CD8-positive, alpha-beta memory T cell (primary cell): ENCODE data around the gene ATG9A. TPM values are rescaled to one million over a fixed set of nuclear protein-coding genes. Genes with fewer than 3 reads are reported as not detected.
A peak's percentile ranks its signal among the peaks of the same experiment; 100 is the strongest.

ENCODE experiments used
- CTCF ChIA-PET: fragments of 350-600 bp; sonication (Branson Sonifier 250); formaldehyde crosslinking; loops from one replicate; lab custom pipeline; 2021; ENCODE audit warnings: antibody characterized with exemption; lab: Charles Lee
- POLR2A ChIA-PET: fragments of 350-600 bp; sonication (Branson Sonifier 250); formaldehyde crosslinking; loops from one replicate; lab custom pipeline; 2021; ENCODE audit warnings: antibody characterized with exemption; lab: Charles Lee
- DNase-seq, 5 donors: peaks; one replicate each; pipeline versions ENCODE4 v3.0.0 to v3.0.0-alpha.2; 2020 to 2022; ENCODE audit warnings: mixed read lengths in 1 of 5
- H3K27ac ChIP-seq: one replicate; pipeline ENCODE4 v1.7.0; 2013; ENCODE audit warnings: low read depth, mild to moderate bottlenecking, low read length, moderate library complexity
- H3K27me3 ChIP-seq: 2 replicates; pipeline ENCODE4 v1.7.0; 2013; ENCODE audit warnings: low read length, mild to moderate bottlenecking; ENCODE audit not compliant: insufficient read depth, poor library complexity, severe bottlenecking
- H3K36me3 ChIP-seq: 2 replicates; pipeline ENCODE4 v1.7.0; 2013; ENCODE audit warnings: mild to moderate bottlenecking, low read length, moderate library complexity; ENCODE audit not compliant: insufficient read depth
- H3K4me1 ChIP-seq: 2 replicates; pipeline ENCODE4 v1.7.0; 2013; ENCODE audit warnings: mild to moderate bottlenecking, low read length, moderate library complexity; ENCODE audit not compliant: insufficient read depth
- H3K4me3 ChIP-seq: 2 replicates; pipeline ENCODE4 v1.7.0; 2013; ENCODE audit warnings: mild to moderate bottlenecking, low read length
- H3K9me3 ChIP-seq: 2 replicates; pipeline ENCODE4 v1.7.0; 2013; ENCODE audit warnings: mild to moderate bottlenecking, low read length
- H3K27ac Mint-ChIP-seq, 8 donors: one replicate each; pipeline ENCODE4 v1.8.0; 2020 to 2021; ENCODE audit warnings: mixed read lengths in 8 of 8, mild to moderate bottlenecking in 6 of 8, inconsistent platforms in 3 of 8, moderate library complexity in 3 of 8
- H3K27me3 Mint-ChIP-seq, 2 donors: one replicate each; pipeline ENCODE4 v1.8.0; 2020 to 2021; ENCODE audit warnings: mixed read lengths in 2 of 2, mild to moderate bottlenecking in 1 of 2, moderate library complexity in 1 of 2
- H3K36me3 Mint-ChIP-seq, 3 donors: one replicate each; pipeline ENCODE4 v1.8.0; 2020 to 2021; ENCODE audit warnings: mixed read lengths in 3 of 3, inconsistent platforms in 1 of 3, mild to moderate bottlenecking in 1 of 3
- H3K4me1 Mint-ChIP-seq, 3 donors: one replicate each; pipeline ENCODE4 v1.8.0; 2020 to 2021; ENCODE audit warnings: mixed read lengths in 3 of 3, inconsistent platforms in 1 of 3, mild to moderate bottlenecking in 1 of 3
- H3K4me3 Mint-ChIP-seq, 7 donors: one replicate each; pipeline ENCODE4 v1.8.0; 2020 to 2021; ENCODE audit warnings: mixed read lengths in 7 of 7, mild to moderate bottlenecking in 6 of 7, moderate library complexity in 4 of 7, inconsistent platforms in 2 of 7
- H3K9me3 Mint-ChIP-seq, 5 donors: one replicate each; pipeline ENCODE4 v1.8.0; 2020 to 2022; ENCODE audit warnings: mixed read lengths in 5 of 5, mild to moderate bottlenecking in 3 of 5, moderate library complexity in 2 of 5, inconsistent platforms in 1 of 5
- polyA plus RNA-seq: library from polyadenylated mRNA; unstranded; fragments of 300-500 nt; fragmentation: Illumina TruSeq; gene quantifications from one replicate; pipeline ENCODE4 v1.2.3, GENCODE V29; 2021
- total RNA-seq, 2 experiments: library from RNA; stranded (reverse); gene quantifications; one replicate each; pipeline ENCODE4 v1.2.3, GENCODE V29; 2021

ATG9A gene, protein sequence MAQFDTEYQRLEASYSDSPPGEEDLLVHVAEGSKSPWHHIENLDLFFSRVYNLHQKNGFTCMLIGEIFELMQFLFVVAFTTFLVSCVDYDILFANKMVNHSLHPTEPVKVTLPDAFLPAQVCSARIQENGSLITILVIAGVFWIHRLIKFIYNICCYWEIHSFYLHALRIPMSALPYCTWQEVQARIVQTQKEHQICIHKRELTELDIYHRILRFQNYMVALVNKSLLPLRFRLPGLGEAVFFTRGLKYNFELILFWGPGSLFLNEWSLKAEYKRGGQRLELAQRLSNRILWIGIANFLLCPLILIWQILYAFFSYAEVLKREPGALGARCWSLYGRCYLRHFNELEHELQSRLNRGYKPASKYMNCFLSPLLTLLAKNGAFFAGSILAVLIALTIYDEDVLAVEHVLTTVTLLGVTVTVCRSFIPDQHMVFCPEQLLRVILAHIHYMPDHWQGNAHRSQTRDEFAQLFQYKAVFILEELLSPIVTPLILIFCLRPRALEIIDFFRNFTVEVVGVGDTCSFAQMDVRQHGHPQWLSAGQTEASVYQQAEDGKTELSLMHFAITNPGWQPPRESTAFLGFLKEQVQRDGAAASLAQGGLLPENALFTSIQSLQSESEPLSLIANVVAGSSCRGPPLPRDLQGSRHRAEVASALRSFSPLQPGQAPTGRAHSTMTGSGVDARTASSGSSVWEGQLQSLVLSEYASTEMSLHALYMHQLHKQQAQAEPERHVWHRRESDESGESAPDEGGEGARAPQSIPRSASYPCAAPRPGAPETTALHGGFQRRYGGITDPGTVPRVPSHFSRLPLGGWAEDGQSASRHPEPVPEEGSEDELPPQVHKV
- total RNA-seq (10 to 100 TPM; 46.1 to 52.9 TPM), polyA plus RNA-seq (32.0 TPM)

DNA sequence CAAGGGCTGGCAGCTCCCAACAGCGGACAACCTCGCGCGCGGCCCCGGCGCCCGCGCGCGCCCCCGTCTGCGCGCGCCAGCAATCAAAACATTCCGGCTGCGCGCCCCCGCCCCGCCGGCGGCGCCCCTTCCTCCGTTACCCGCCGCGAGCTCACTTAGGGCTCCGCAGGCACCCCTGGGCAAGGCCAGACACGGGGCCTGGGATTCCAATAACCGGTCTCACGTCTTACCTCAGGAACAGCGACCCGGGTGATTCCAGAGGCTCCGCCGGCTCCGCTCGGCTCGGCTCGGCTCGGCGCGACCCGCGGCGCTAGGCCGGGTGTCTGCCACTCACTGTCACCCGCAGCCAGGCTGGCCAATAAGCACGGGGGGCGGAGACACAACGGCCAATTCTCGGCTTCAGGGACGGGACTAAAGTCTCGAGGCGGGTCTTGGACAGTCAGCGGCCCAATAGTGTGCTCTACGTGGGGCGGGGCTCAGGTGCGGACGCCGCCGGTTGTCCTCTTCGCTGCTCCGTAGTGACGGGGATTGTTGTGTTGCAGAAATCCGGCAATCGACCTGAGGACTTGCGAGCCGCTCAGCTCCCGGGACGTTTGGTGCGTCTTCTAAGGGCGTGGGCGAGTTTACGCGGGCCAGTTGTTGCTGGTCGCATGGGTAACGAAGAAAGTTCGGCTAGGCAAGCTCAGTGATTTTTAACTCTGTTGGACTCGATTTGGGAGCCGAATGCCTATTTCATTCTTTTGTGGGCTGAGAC is at the start of gene ATG9A, which contains the start of gene ANKZF1:
TSS of gene ATG9A (minus strand) at position 332 of the 754 bp plus-strand sequence. CDS start 1,612 bp downstream, outside the sequence.
TSS of gene ANKZF1 (plus strand) at position 502 of the 754 bp plus-strand sequence. CDS start 452 bp downstream, outside the sequence.
- Mint-ChIP-seq H3K27ac (peak within 1 kb of the TSS; percentile 94 to 100 (median 98)), H3K4me1 (peaks cover 42 to 79% (median 54%) of the 10 kb centered on the region in 3 donors), H3K9me3 (no peaks in the 10 kb centered on the region), H3K27me3 (no peaks in the 10 kb centered on the region), H3K4me3 (peak within 1 kb of the TSS; percentile 92 to 100 (median 98)), H3K36me3 (peaks cover 0 to 75% (median 11%) of the 10 kb centered on the region in 3 donors)
- H3K27me3 ChIP-seq, result no peaks in the 10 kb centered on the region
- H3K4me1 ChIP-seq, result peaks cover 44% of the 10 kb centered on the region
- peak within 1 kb of the TSS; percentile 93 for H3K4me3 ChIP-seq
- H3K36me3 ChIP-seq, result peaks cover 49% of the 10 kb centered on the region
- POLR2A ChIA-PET, result interaction anchor here (0.7 to 4.5 kb wide), 15 partner anchors 10 to 158 kb away, joined by 3 to 164 read pairs (median 6); partner anchors contain the start of genes ABCB6, CNPPD1, DNAJB2 and DNPEP
- H3K9me3 ChIP-seq, result no peaks in the 10 kb centered on the region
- H3K27ac ChIP-seq, result peak within 1 kb of the TSS; percentile 96
- CTCF ChIA-PET, result interaction anchor here (0.8 to 7.6 kb wide), 12 partner anchors 9 to 70 kb away, joined by 3 to 51 read pairs (median 5); partner anchors contain the start of genes DNAJB2, NHEJ1, TUBA4A and TUBA4B
- DNase-seq, result peak; percentile 96 to 99 (median 98)

DNA sequence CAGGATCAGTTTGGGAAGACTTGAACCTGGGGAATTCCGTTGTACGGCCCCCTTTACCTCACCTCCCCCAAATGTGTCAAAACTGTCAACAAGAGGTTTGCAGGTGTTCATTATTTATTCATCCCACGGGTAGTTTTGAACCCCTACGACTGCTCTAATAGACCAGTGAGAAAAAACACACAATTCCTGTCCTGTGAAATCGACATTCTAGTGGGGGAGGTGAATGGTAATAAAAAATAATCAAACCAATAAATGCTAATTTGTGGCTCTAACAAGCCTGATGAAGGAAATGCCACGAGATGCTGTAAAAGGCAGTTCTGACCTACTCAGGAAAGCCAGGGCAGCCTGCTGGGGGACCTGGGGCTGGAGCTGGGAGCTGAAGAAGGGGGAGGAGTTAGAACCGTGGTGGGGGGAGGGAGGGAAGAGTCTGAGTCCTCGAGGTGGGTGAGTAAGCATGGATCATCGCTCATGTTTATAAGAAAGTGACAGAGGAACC is 49.3 kb upstream of the ATG9A start:
- H3K27me3 ChIP-seq, result no peaks in the 10 kb centered on the region
- H3K27ac ChIP-seq, result peak overlapping the region; percentile 99
- H3K27me3 Mint-ChIP-seq, result no peaks in the 10 kb centered on the region
- DNase-seq, result no peak
- H3K4me1 ChIP-seq, result peaks cover 32% of the 10 kb centered on the region
- ChIA-PET POLR2A (interaction anchor here (0.6 to 4.4 kb wide), 21 partner anchors 8 to 993 kb away, joined by 3 to 57 read pairs (median 7); partner anchors contain the start of genes ABCB6, ANKZF1, ATG9A and CNPPD1), CTCF (interaction anchor here (0.6 to 14.9 kb wide), 21 partner anchors 9 to 252 kb away, joined by 3 to 258 read pairs (median 5); partner anchors contain the start of genes ABCB6, ANKZF1, ATG9A and CNPPD1)
- peaks cover 8 to 41% (median 9%) of the 10 kb centered on the region in 3 donors for H3K36me3 Mint-ChIP-seq
- H3K9me3 Mint-ChIP-seq, result no peaks in the 10 kb centered on the region
- H3K4me3 Mint-ChIP-seq, result peak overlapping the region; percentile 87 to 97 (median 91)
- H3K9me3 ChIP-seq, result no peaks in the 10 kb centered on the region
- H3K4me3 ChIP-seq, result peak overlapping the region; percentile 72
- peaks cover 31 to 52% (median 41%) of the 10 kb centered on the region in 3 donors for H3K4me1 Mint-ChIP-seq
- H3K27ac Mint-ChIP-seq, result peak overlapping the region; percentile 97 to 100 (median 100)
- H3K36me3 ChIP-seq, result peaks cover 27% of the 10 kb centered on the region

DNA sequence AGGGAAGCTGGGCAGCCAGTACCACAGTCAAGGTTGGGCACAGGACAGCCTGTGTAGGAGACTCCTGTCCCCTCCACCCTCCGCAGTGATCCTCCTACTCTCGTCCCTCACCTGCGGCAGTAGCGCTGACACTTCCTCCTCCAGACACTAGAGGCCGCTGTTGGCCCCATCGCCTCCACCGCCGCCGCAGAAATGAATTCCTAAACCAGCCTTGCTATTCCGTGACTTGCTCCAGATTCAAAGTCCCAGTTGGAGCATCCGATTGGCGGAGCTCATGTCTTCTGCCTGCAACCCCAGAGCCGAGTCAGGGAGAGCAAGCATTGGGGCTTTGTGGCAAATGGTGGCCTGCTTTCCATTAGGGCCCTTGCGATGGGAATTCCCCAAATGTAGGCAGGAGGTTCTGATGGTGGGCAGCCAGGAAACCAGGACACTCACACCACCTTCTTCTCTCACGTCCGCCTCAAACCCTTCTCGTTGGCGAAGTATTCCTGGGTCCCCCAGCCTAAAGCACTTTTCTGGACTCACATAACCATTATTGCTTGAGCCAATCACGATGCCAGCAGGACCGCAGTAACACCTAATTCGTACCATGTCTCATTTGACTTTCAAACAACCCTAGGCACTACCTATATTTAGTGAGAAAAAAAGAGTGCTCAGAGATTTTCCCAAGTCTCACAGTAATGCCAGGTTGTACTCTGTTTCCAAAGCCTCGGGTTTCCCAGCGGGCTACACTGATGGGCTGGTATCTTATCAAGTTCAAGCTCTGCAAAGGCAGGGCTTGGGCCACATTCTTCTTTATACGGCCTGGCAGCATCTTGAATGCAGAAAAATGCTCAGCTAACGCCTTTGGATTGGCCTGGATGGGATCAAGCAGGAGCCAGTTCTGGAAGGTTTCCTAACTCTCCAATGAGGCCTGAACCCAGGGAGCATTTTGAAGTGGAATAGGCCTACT is 48.5 kb upstream of the ATG9A start:
- POLR2A ChIA-PET, result interaction anchor here (0.6 to 4.4 kb wide), 16 partner anchors 7 to 992 kb away, joined by 3 to 57 read pairs (median 10); partner anchors contain the start of genes ABCB6, ANKZF1, ATG9A and CNPPD1
- peak overlapping the region; percentile 72 for H3K4me3 ChIP-seq

DNA sequence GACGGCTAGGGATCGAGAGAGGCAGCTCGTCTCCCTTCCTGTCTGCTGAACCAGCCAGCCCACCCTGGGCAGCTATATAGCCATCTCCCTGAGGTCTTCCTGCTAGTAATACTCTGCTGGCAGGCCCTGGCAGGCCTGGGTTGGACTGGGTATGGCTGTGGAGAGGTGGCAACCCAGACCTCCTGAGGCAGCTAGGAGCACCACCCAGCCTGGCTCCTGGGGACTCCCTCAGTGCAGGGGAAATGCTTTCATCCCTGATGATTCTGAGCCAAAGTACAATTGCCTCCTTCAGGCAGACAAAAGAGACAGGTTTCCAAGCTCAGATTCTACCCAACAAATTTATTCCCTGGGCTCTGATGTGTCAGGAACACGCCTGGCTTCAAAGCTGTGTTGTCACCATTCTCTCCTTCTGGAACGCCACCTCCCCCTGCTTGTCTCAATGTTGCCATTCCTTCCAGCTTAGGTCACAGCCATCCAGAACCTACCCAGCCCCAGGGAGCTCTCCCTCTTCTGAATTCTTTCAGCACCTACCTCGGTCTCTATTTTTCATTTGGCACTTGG is 45.0 kb upstream of the ATG9A start:
- Mint-ChIP-seq H3K4me1 (peaks cover 18 to 21% (median 21%) of the 10 kb centered on the region in 3 donors), H3K36me3 (no peaks in the 10 kb centered on the region), H3K27me3 (no peaks in the 10 kb centered on the region), H3K4me3 (no peak overlapping the region), H3K9me3 (no peaks in the 10 kb centered on the region), H3K27ac (no peak overlapping the region)
- Histone ChIP-seq H3K4me3 (no peak overlapping the region), H3K36me3 (no peaks in the 10 kb centered on the region), H3K4me1 (peaks cover 17% of the 10 kb centered on the region), H3K27ac (no peak overlapping the region), H3K27me3 (no peaks in the 10 kb centered on the region), H3K9me3 (no peaks in the 10 kb centered on the region)
- ChIA-PET CTCF (interaction anchor here (1.0 to 14.9 kb wide), 4 partner anchors 18 to 103 kb away, joined by 3 to 258 read pairs (median 70); partner anchors contain the start of genes TUBA4A and TUBA4B), POLR2A (interaction anchor here (0.5 to 1.1 kb wide), 2 partner anchors 27 to 676 kb away, joined by 3 read pairs; no protein-coding TSS in a partner anchor)
- DNase-seq, result no peak

More for the DNA sequence above, 48.5 kb upstream of the ATG9A start:
- Mint-ChIP-seq H3K4me1 (peaks cover 30 to 48% (median 39%) of the 10 kb centered on the region in 3 donors), H3K4me3 (peak overlapping the region; percentile 43 to 97 (median 91)), H3K27ac (peak overlapping the region; percentile 97 to 100 (median 100)), H3K27me3 (no peaks in the 10 kb centered on the region), H3K36me3 (peaks cover 4 to 34% (median 8%) of the 10 kb centered on the region in 3 donors), H3K9me3 (no peaks in the 10 kb centered on the region)
- peak overlapping the region; percentile 99 for H3K27ac ChIP-seq
- no peaks in the 10 kb centered on the region for H3K27me3 ChIP-seq
- H3K4me1 ChIP-seq, result peaks cover 32% of the 10 kb centered on the region
- DNase-seq, result peak; percentile 59 to 80 (median 74)
- no peaks in the 10 kb centered on the region for H3K9me3 ChIP-seq
- CTCF ChIA-PET, result interaction anchor here (0.9 to 14.9 kb wide), 27 partner anchors 9 to 252 kb away, joined by 3 to 258 read pairs (median 4); partner anchors contain the start of genes ABCB6, GLB1L, STK16 and TUBA4A
- H3K36me3 ChIP-seq, result peaks cover 21% of the 10 kb centered on the region

DNA sequence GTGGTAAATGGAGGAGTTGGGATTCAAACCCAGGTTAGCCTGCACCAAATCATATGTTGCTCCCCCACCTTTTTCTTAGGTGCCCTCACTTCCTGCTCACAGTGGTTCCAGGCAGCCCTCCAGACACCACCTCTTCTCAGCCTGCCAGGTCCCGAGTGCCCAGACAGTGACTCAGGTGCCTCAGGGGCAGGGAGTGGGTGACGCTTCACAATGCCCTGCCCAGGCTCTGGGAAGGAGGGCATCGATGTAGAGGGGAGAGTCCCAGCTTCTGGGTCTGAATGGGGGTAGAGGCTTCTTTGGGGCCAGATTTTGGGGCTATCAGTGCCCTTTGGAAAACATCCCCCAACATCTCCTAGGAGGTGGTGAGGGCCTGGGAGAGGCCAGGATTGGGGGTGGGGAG is 44.5 kb upstream of the ATG9A start:
- Histone ChIP-seq H3K27me3 (no peaks in the 10 kb centered on the region), H3K4me3 (no peak overlapping the region), H3K36me3 (no peaks in the 10 kb centered on the region), H3K9me3 (no peaks in the 10 kb centered on the region), H3K4me1 (peaks cover 17% of the 10 kb centered on the region), H3K27ac (no peak overlapping the region)
- Mint-ChIP-seq H3K9me3 (no peaks in the 10 kb centered on the region), H3K4me3 (no peak overlapping the region), H3K27ac (peak overlapping the region in 1 of 8 donors; percentile 9), H3K27me3 (no peaks in the 10 kb centered on the region), H3K36me3 (no peaks in the 10 kb centered on the region), H3K4me1 (peaks cover 16 to 20% (median 19%) of the 10 kb centered on the region in 3 donors)
- DNase-seq, result no peak
- CTCF ChIA-PET, result interaction anchor here (1.0 to 14.9 kb wide), 3 partner anchors 19 to 103 kb away, joined by 3 to 258 read pairs (median 136); partner anchors contain the start of genes TUBA4A and TUBA4B
- POLR2A ChIA-PET, result interaction anchor here (0.5 to 1.1 kb wide), 2 partner anchors 26 to 676 kb away, joined by 3 read pairs; no protein-coding TSS in a partner anchor

DNA sequence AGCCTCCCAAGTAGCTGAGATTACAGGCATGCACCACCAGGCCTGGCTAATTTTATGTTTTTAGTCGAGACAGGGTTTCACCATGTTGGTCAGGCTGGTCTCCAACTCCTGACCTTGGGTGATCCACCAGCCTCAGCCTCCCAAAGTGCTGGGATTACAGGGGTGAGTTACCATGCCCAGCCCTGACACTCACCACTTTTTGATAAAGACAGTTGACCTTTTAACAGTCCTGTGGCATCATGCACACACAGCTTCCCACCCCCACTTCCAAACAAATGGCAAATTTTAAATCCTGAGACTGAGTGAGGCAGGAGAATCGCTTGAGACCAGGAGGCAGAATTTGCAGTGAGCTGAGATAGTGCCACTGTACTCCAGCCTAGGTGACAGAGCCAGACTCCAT is 43.6 kb upstream of the ATG9A start:
- POLR2A ChIA-PET, result no interaction called here
- CTCF ChIA-PET, result interaction anchor here (14.9 kb wide), 1 partner anchor 20 kb away, joined by 258 read pairs; no protein-coding TSS in a partner anchor
- H3K27ac Mint-ChIP-seq, result no peak overlapping the region

More for the DNA sequence above, 43.6 kb upstream of the ATG9A start:
- Mint-ChIP-seq H3K4me3 (no peak overlapping the region), H3K9me3 (no peaks in the 10 kb centered on the region), H3K27me3 (no peaks in the 10 kb centered on the region), H3K4me1 (peaks cover 7 to 10% (median 10%) of the 10 kb centered on the region in 3 donors), H3K36me3 (no peaks in the 10 kb centered on the region)
- Histone ChIP-seq H3K4me1 (peaks cover 8% of the 10 kb centered on the region), H3K9me3 (no peaks in the 10 kb centered on the region), H3K36me3 (no peaks in the 10 kb centered on the region), H3K27ac (no peak overlapping the region), H3K4me3 (no peak overlapping the region), H3K27me3 (no peaks in the 10 kb centered on the region)
- DNase-seq, result no peak
